AG04449 (cell line): ENCODE results near the gene SND1.

Source experiments
- CTCF ChIA-PET: fragments of 350-600 bp; formaldehyde crosslinking; extraction: SDS; loops from one replicate; lab custom pipeline; 2021; ENCODE audit warnings: antibody characterized with exemption; lab: Yijun Ruan, JAX
- POLR2A ChIA-PET: fragments of 400-600, 350-600 bp; formaldehyde crosslinking; extraction: SDS; loops from one replicate; lab custom pipeline; 2020; ENCODE audit warnings: antibody characterized with exemption, inconsistent platforms; lab: Yijun Ruan, JAX
- DNase-seq: peaks from one replicate; pipeline ENCODE4 v3.0.0-alpha.2; 2010; ENCODE audit warnings: low read depth, low spot score
- H3K4me3 ChIP-seq: 2 replicates; pipeline ENCODE4 v1.5.1; 2011; ENCODE audit warnings: low read depth, mild to moderate bottlenecking, control low read depth, low read length
- TF ChIP-seq, protein P1 (sequence below): IDR thresholded peaks from one replicate; pipeline ENCODE4 v1.5.1; 2011; ENCODE audit warnings: mild to moderate bottlenecking, moderate library complexity, low read length, control low read depth, inconsistent platforms; ENCODE audit not compliant: insufficient read depth; ENCODE audit errors: missing control alignments

SND1 gene

DNA sequence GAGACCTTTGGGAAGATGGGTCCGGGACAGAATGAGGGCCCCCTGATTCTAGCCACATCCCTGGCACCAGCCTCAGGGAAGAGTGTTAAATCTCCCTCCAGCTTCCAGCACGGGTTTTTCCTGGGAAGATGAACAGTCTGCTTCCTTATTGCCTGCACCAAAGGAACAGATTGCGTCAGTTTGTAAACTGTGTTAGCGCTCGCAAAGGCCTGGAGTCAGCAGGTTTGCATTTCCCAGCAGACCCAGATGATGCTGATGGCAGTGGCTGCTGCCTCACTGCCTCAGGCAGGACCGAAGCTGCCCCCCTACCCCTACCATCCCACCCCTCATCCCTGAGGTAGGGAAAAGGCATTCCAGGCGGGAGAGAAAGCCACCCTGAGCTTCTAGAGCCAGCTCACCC is 413.9 kb downstream of the SND1 start:
- no peak overlapping the region for H3K4me3 ChIP-seq
- ChIA-PET POLR2A (no interaction called here), CTCF (interaction anchor here (1.3 to 1.7 kb wide), 2 partner anchors 10 to 357 kb away, joined by 5 to 8 read pairs; no protein-coding TSS in a partner anchor)
- DNase-seq, result no peak
- TF ChIP-seq, protein P1, sequence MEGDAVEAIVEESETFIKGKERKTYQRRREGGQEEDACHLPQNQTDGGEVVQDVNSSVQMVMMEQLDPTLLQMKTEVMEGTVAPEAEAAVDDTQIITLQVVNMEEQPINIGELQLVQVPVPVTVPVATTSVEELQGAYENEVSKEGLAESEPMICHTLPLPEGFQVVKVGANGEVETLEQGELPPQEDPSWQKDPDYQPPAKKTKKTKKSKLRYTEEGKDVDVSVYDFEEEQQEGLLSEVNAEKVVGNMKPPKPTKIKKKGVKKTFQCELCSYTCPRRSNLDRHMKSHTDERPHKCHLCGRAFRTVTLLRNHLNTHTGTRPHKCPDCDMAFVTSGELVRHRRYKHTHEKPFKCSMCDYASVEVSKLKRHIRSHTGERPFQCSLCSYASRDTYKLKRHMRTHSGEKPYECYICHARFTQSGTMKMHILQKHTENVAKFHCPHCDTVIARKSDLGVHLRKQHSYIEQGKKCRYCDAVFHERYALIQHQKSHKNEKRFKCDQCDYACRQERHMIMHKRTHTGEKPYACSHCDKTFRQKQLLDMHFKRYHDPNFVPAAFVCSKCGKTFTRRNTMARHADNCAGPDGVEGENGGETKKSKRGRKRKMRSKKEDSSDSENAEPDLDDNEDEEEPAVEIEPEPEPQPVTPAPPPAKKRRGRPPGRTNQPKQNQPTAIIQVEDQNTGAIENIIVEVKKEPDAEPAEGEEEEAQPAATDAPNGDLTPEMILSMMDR, result no peak

DNA sequence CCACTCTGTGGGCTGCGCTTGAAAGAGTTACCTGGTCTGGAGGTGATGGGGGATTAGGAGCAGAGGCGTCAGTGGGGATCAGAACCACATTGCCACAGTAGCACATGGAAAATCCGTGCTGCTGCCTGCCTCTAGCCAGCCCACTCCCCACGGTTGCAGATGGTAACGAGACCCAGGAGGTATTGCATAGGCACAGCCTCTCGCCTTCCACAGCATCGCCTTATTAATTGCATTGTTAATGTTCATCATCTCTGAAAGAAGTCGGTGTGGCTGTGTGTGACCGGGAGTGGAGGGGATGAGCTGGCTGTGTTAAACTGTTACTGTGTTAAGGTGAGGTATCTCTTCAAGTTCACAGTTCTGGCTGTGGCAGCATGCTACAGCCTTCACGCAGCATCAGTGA is 414.4 kb downstream of the SND1 start:
- POLR2A ChIA-PET, result no interaction called here
- TF ChIP-seq, protein P1, result no peak
- H3K4me3 ChIP-seq, result no peak overlapping the region
- DNase-seq, result no peak
- CTCF ChIA-PET, result interaction anchor here (1.2 to 1.7 kb wide), 4 partner anchors 9 to 358 kb away, joined by 3 to 8 read pairs (median 4); no protein-coding TSS in a partner anchor

DNA sequence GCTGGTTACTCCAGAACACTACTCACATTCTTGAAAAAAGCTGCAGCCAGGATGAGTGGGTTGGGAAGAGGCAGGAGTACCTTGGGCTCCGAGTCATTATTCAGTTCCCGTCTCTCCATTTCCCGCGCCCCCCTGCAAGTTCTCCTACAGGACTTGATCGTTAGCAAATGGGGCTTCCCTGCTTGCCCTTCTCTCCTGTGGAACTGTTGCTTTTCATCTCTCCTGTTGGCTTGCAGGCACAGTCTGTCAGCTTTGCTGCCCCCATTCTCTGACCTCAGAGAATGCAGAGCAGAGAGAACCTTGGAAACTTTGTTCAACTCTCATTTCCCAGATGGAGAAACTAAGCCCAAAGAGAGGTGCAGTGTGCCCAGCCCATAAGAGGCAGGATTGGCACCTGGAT is 414.9 kb downstream of the SND1 start:
- ChIA-PET POLR2A (no interaction called here), CTCF (interaction anchor here (1.2 to 1.7 kb wide), 3 partner anchors 9 to 358 kb away, joined by 3 to 8 read pairs (median 3); no protein-coding TSS in a partner anchor)
- no peak overlapping the region for H3K4me3 ChIP-seq
- DNase-seq, result no peak
- TF ChIP-seq, protein P1, result peak; percentile 9

DNA sequence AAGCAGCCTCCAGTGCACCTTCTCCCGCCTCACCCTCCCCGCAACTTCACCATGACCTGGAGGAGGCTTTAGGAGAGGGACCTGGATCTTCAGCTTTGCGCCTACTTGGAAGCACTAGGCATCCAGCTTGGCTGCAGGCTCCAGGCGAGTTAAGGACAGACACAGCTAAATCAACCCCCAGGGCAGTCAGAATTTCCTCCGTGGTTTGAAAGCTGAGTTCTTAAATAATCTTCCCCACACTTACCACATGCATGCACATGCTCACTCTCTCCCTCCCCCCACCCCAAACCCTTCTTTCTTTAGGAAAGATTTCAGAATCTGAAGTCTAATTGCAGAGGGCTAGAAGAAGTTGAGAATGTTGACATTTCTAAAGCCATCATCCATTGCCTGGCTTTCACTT is 416.0 kb downstream of the SND1 start:
- TF ChIP-seq, protein P1, result no peak
- ChIA-PET POLR2A (interaction anchor here (0.6 to 1.0 kb wide), 2 partner anchors 10 to 748 kb away, joined by 3 to 4 read pairs; no protein-coding TSS in a partner anchor), CTCF (interaction anchor here (0.9 to 2.3 kb wide), 8 partner anchors 8 to 377 kb away, joined by 3 to 11 read pairs (median 4); no protein-coding TSS in a partner anchor)
- no peak overlapping the region for H3K4me3 ChIP-seq
- peak; percentile 19 for DNase-seq

DNA sequence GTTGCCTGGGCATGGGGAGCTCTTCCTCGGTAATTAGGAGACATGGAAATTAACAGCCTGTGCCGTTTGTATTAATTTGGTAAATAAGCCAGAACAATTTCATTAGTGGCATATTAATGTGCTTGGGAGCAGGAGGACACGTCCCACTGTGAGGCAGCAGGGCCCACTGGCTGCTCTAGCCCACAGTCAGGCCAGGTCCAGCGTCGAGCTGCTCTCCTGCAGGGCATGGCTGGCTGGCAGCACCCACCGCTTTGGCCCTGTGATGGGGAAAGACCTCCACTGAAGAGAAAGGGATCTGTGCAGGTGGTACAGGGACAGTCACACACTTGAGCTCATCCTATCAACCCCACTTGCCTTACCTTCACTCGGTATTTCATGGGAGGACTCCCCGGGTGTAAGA is 416.8 kb downstream of the SND1 start:
- ChIA-PET POLR2A (interaction anchor here (1.0 kb wide), 1 partner anchor 9 kb away, joined by 3 read pairs; no protein-coding TSS in a partner anchor), CTCF (interaction anchor here (0.7 to 2.3 kb wide), 11 partner anchors 9 to 378 kb away, joined by 3 to 11 read pairs (median 3); no protein-coding TSS in a partner anchor)
- no peak for DNase-seq
- no peak overlapping the region for H3K4me3 ChIP-seq
- TF ChIP-seq, protein P1, result no peak
